ENCODE results near the gene GTPBP1. TPM values are rescaled to one million over a fixed set of nuclear protein-coding genes. Genes with fewer than 3 reads are reported as not detected.

The GTPBP1 gene
- total RNA-seq, 4 donors from 2014 or later: 27.7 to 124 (median 36.0) TPM

GRCh38 chr22:38715176-38715764 is 9.5 kb downstream of the GTPBP1 start:
- intact Hi-C loops (cut with DNase I; ENCODE audit: low total_unique reads): no loop called here

DNA sequence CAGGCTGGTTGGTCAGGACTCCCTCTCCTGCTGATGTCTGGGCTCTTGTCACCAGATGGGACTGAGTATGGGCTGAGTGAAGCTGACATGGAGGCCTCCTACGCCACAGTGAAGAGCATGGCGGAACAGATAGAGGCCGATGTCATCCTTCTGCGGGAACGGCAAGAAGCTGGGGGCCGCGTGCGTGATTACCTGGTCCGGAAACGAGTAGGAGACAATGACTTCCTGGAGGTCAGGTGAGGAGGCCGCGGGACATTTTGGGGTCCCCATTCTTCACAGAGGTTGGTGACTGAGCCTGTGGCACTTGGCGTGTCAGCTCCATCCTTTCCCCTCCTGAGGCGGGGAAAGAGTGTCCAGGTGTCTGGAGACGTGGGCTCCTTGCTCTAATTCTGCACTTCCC is 10.1 kb downstream of the GTPBP1 start:
- in situ Hi-C loops (cut with MboI; ENCODE audit: low sequenced_read_pairs in 4 of 4): no loop called here
- Histone ChIP-seq H3K9me3 (no peaks in the 10 kb centered on the region), H3K27me3 (no peaks in the 10 kb centered on the region), H3K4me3 (no peak overlapping the region), H3K27ac (no peak overlapping the region), H3K36me3 (peaks cover 0 to 26% of the 10 kb centered on the region in 2 donors), H3K4me1 (peaks cover 30 to 38% of the 10 kb centered on the region in 2 donors)
- TF ChIP-seq CTCF (IDR thresholded peaks at IDR 0.05 in 4 of 5, conservative IDR thresholded peaks at IDR 0.05 in 1 of 5) (no peak), POLR2A (IDR thresholded peaks at IDR 0.05) (no peak)
- no peak for DNase-seq
- intact Hi-C loops (cut with DNase I; ENCODE audit: low total_unique reads): no loop called here
- no peak for ATAC-seq

More at GRCh38 chr22:38715176-38715764, 9.5 kb downstream of the GTPBP1 start:
- Histone ChIP-seq H3K27me3 (no peaks in the 10 kb centered on the region), H3K9me3 (no peaks in the 10 kb centered on the region), H3K4me1 (peaks cover 30 to 38% of the 10 kb centered on the region in 2 donors), H3K4me3 (no peak overlapping the region), H3K27ac (peak overlapping the region in 3 of 4 donors; percentile 14 to 43 (median 29)), H3K36me3 (peaks cover 0 to 30% of the 10 kb centered on the region in 2 donors)
- in situ Hi-C loops (cut with MboI; ENCODE audit: low sequenced_read_pairs in 4 of 4): no loop called here
- TF ChIP-seq CTCF (IDR thresholded peaks at IDR 0.05 in 4 of 5, conservative IDR thresholded peaks at IDR 0.05 in 1 of 5) (no peak), POLR2A (IDR thresholded peaks at IDR 0.05) (no peak)
- ATAC-seq: peak in 1 of 2 donors; percentile 14
- no peak for DNase-seq

DNA sequence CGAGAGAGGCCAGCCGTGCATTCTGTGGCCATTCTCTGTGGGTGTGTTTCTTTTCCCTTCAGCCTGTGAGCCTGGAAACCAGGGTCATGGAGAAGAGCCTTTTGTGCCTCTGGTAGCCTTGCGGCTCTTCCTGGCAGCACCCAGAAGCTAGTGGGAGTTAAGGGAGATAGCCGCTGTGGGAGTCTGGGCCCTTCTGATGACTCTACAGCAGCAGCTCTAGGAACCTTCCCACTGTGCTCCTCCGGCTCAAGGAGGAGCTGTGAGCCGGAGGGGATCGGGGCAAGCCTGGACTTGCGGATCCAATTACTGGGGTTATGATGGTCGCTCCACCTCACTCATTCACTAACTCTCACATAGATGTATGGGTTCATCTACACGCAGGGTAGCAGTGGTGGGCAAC is 10.5 kb downstream of the GTPBP1 start:
- no peak for ATAC-seq
- in situ Hi-C loops (cut with MboI; ENCODE audit: low sequenced_read_pairs in 4 of 4) (no loop called here), intact Hi-C loops (cut with DNase I; ENCODE audit: low total_unique reads) (no loop called here)
- TF ChIP-seq CTCF (IDR thresholded peaks at IDR 0.05 in 4 of 5, conservative IDR thresholded peaks at IDR 0.05 in 1 of 5) (no peak), POLR2A (IDR thresholded peaks at IDR 0.05) (no peak)
- H3K36me3 ChIP-seq: peaks cover 0 to 26% of the 10 kb centered on the region in 2 donors
- no peaks in the 10 kb centered on the region for H3K27me3 ChIP-seq
- H3K27ac ChIP-seq: no peak overlapping the region
- no peak for DNase-seq
- no peak overlapping the region for H3K4me3 ChIP-seq
- peaks cover 30 to 38% of the 10 kb centered on the region in 2 donors for H3K4me1 ChIP-seq
- H3K9me3 ChIP-seq: no peaks in the 10 kb centered on the region

- Histone ChIP-seq H3K4me3 (no peak overlapping the region), H3K4me1 (peaks cover 30 to 33% of the 10 kb centered on the region in 2 donors), H3K27me3 (no peaks in the 10 kb centered on the region), H3K9me3 (no peaks in the 10 kb centered on the region), H3K27ac (no peak overlapping the region), H3K36me3 (peaks cover 0 to 31% of the 10 kb centered on the region in 2 donors)
- ATAC-seq (no peak), DNase-seq (no peak)
- in situ Hi-C loops (cut with MboI; ENCODE audit: low sequenced_read_pairs in 4 of 4) (no loop called here), intact Hi-C loops (cut with DNase I; ENCODE audit: low total_unique reads) (no loop called here)
- TF ChIP-seq CTCF (IDR thresholded peaks at IDR 0.05 in 4 of 5, conservative IDR thresholded peaks at IDR 0.05 in 1 of 5) (no peak), POLR2A (IDR thresholded peaks at IDR 0.05) (no peak)
Measured at GRCh38 chr22:38716826-38717225, 11.1 kb downstream of the GTPBP1 start.

DNA sequence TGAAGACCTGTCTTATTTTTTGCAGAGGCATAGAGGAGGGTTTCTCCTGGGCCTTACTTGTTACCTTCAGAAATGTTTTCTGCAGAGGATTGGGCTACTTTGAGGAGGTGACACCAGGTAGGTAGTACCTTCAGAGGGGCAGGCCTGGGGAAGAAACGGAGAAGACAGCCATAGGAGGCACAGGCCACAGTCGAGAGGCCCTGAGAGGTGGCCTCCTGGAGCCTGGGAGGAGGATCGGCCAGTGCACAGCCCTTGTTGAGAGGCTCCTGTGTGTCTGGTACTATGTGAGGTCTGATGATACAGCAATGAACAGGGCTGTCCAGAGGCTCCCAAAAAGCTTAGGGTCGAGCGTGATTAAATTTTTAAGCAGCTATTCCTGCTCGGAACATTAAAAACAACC is 11.5 kb downstream of the GTPBP1 start:
- intact Hi-C loops (cut with DNase I; ENCODE audit: low total_unique reads) (no loop called here), in situ Hi-C loops (cut with MboI; ENCODE audit: low sequenced_read_pairs in 4 of 4) (no loop called here)
- H3K4me3 ChIP-seq: no peak overlapping the region
- no peaks in the 10 kb centered on the region for H3K9me3 ChIP-seq
- no peak for ATAC-seq
- no peak overlapping the region for H3K27ac ChIP-seq
- H3K36me3 ChIP-seq: peaks cover 0 to 35% of the 10 kb centered on the region in 2 donors
- TF ChIP-seq POLR2A (IDR thresholded peaks at IDR 0.05): no peak
- TF ChIP-seq CTCF (IDR thresholded peaks at IDR 0.05 in 4 of 5, conservative IDR thresholded peaks at IDR 0.05 in 1 of 5): no peak
- H3K27me3 ChIP-seq: no peaks in the 10 kb centered on the region
- no peak for DNase-seq
- peaks cover 26 to 29% of the 10 kb centered on the region in 2 donors for H3K4me1 ChIP-seq

Measured in gastrocnemius medialis (tissue), 4 donors.